PC-3 (cell line): ENCODE results near the gene SEMA4C. TPM values are rescaled to one million over a fixed set of nuclear protein-coding genes. Genes with fewer than 3 reads are reported as not detected.

Source experiments
- ATAC-seq: fragments of 200-7000 bp; cut with Tn5 transposase; 2 replicates; pipeline ENCODE4 v1.9.1; 2020; ENCODE audit warnings: mild to moderate bottlenecking, moderate library complexity
- BruUV-seq: library from RNA; stranded (reverse); fragments of 400-500 nt; replicated peaks from 2 replicates; lab custom pipeline; 2021; lab: Mats Ljungman, UMichigan
- CTCF ChIA-PET: fragments of 300-600 bp; sonication (Branson Sonifier 250); formaldehyde crosslinking; loops from one replicate; lab custom pipeline; 2022; ENCODE audit warnings: antibody characterized with exemption; lab: Charles Lee
- POLR2A ChIA-PET: fragments of 300-600 bp; sonication (Branson Sonifier 250); formaldehyde crosslinking; loops from one replicate; lab custom pipeline; 2022; ENCODE audit warnings: antibody characterized with exemption; ENCODE audit not compliant: unreplicated experiment; lab: Charles Lee
- DNase-seq: peaks from one replicate; pipeline ENCODE4 v3.0.0-alpha.2; 2015
- H2AFZ ChIP-seq: fragments of 300-600 bp; sonication (generic); 2 replicates; pipeline ENCODE4 v1.6.0; 2016; ENCODE audit warnings: antibody characterized with exemption, low read length
- H3F3A ChIP-seq: fragments of 300-600 bp; sonication (generic); one replicate; pipeline ENCODE4 v1.6.0; 2017; ENCODE audit warnings: antibody characterized with exemption, low read length, control low read depth, mild to moderate bottlenecking; ENCODE audit not compliant: unreplicated experiment
- H3K27ac ChIP-seq: fragments of 300-600 bp; sonication (generic); 2 replicates; pipeline ENCODE4 v1.5.1; 2016; ENCODE audit warnings: mild to moderate bottlenecking, low read length
- H3K27me3 ChIP-seq: fragments of 300-600 bp; sonication (generic); 2 replicates; pipeline ENCODE4 v1.6.1; 2016; ENCODE audit warnings: low read length, mixed read lengths
- H3K36me3 ChIP-seq: fragments of 300-600 bp; sonication (generic); 2 replicates; pipeline ENCODE4 v1.6.1; 2016; ENCODE audit warnings: low read depth, mixed run types, low read length, mixed read lengths
- H3K4me1 ChIP-seq: fragments of 300-600 bp; sonication (generic); 2 replicates; pipeline ENCODE4 v1.5.1; 2016; ENCODE audit warnings: low read length; ENCODE audit not compliant: insufficient read depth
- H3K4me2 ChIP-seq: fragments of 300-600 bp; sonication (generic); 2 replicates; pipeline ENCODE4 v1.6.0; 2016; ENCODE audit warnings: low read length
- H3K4me3 ChIP-seq: fragments of 300-600 bp; sonication (generic); 2 replicates; pipeline ENCODE4 v1.5.1; 2016; ENCODE audit warnings: mild to moderate bottlenecking, low read length, mixed read lengths
- H3K79me2 ChIP-seq: fragments of 300-600 bp; sonication (generic); 2 replicates; pipeline ENCODE4 v1.6.1; 2017; ENCODE audit warnings: low read length, mixed read lengths
- H3K9ac ChIP-seq: fragments of 300-600 bp; sonication (generic); 2 replicates; pipeline ENCODE4 v1.6.0; 2016; ENCODE audit warnings: mild to moderate bottlenecking, low read length
- H3K9me2 ChIP-seq: fragments of 300-600 bp; sonication (generic); replicated peaks from 2 replicates; pipeline ENCODE4 v1.6.1; 2016; ENCODE audit warnings: mixed run types, low read length, mixed read lengths
- H3K9me3 ChIP-seq: fragments of 300-600 bp; sonication (generic); 2 replicates; pipeline ENCODE4 v1.6.1; 2016; ENCODE audit warnings: low read length, mixed read lengths
- H4K20me1 ChIP-seq: fragments of 300-600 bp; sonication (generic); 2 replicates; pipeline ENCODE4 v1.6.1; 2016; ENCODE audit warnings: low read length, mixed read lengths
- CTCF ChIP-seq: fragments of 300-600 bp; sonication (generic); conservative IDR thresholded peaks from 2 replicates; pipeline ENCODE4 v1.5.1; 2017; ENCODE audit warnings: antibody characterized with exemption, low read depth, mild to moderate bottlenecking, low read length
- EZH2 ChIP-seq: fragments of 300-600 bp; sonication (generic); IDR thresholded peaks from one replicate; pipeline ENCODE4 v1.6.1; 2017; ENCODE audit warnings: antibody characterized with exemption, mild to moderate bottlenecking, low read length; ENCODE audit not compliant: unreplicated experiment
- intact Hi-C: fragments of 100-400 bp; cut with micrococcal nuclease; formaldehyde crosslinking; loops from 2 replicates; pipeline ENCODE4 v1.9.0; 2023
- total RNA-seq: library from RNA; depleted of rRNA; stranded (reverse); fragments of >200 nt; gene quantifications from 2 replicates; pipeline ENCODE4 v1.2.3, GENCODE V29; 2014

The SEMA4C gene
- total RNA-seq, 1 experiment from 2014 or later: 20.6 TPM

GRCh38 chr2:96868555-96869280 is 1.2 kb downstream of the SEMA4C start:
- intact Hi-C loops: loop anchor here (5.0 kb wide), 1 partner anchor 244 kb away; the partner anchor contains the start of gene ANKRD36
- Histone ChIP-seq H3K27me3 (no peaks in the 10 kb centered on the region), H3K9ac (peak overlapping the region; percentile 91), H3K4me1 (peaks cover 30% of the 10 kb centered on the region), H3K4me2 (peak overlapping the region; percentile 98), H3K36me3 (peaks cover 20% of the 10 kb centered on the region; the same call in 1 of the 2 replicates), H3K9me2 (no peaks in the 10 kb centered on the region), H3F3A (no peaks in the 10 kb centered on the region), H4K20me1 (no peaks in the 10 kb centered on the region), H3K79me2 (peaks cover 35% of the 10 kb centered on the region), H2AFZ (peak overlapping the region; percentile 98), H3K27ac (peak overlapping the region; percentile 38), H3K4me3 (peak overlapping the region; percentile 97), H3K9me3 (no peaks in the 10 kb centered on the region)
- TF ChIP-seq EZH2 (no peak), CTCF (peak; percentile 74)
- no TSS peak for BruUV-seq
- CTCF ChIA-PET: interaction anchor here (0.6 to 1.7 kb wide), 6 partner anchors 11 to 1524 kb away, joined by 3 to 18 read pairs (median 4); partner anchors contain the start of gene ANKRD39
- POLR2A ChIA-PET: no interaction called here
- ATAC-seq (peak; percentile 78), DNase-seq (peak; percentile 84)

DNA sequence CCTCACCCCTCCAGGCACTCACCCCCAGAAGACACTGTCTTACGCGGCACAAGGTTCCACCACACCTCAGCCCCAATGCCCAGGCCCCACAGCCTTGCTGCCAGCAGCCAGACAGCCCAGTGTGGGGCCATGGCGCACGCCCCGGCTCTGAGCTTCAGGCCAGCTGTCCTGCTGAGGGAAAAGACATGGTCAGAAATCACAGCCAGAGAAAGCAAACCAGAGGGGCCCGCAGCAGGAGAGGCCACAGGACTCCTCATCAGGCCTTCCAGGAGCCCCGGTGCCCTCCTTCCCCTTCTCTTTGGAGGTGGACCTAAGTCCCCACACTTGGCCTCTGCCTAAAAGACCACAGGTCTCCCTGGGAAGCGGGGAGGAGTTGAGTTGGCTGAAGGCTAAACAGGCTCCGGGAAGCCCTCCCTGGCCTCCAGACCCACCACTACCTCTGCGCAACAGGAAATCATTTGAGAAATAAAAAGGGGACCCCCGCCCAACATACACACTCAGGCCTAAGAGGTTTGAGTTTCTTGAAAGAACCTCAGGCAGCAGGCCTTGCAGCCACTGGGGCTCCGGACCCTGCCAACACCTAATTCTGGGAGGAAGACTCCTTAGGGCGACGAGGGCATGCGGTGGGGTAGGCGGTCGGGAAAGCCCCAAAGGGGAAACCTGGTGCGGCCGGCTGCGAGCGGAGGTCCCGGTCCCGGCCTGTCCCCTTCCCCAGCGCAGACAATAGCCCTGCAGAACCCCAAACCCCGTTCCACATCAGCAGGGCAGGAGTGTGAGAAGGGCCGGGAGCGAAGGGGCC is 1.9 kb downstream of the SEMA4C start:
- intact Hi-C loops: loop anchor here (5.0 kb wide), 1 partner anchor 244 kb away; the partner anchor contains the start of gene ANKRD36
- H4K20me1 ChIP-seq: no peaks in the 10 kb centered on the region
- ATAC-seq (no peak), DNase-seq (no peak)
- H2AFZ ChIP-seq: peak overlapping the region; percentile 98
- H3K9ac ChIP-seq: peak overlapping the region; percentile 91
- POLR2A ChIA-PET: no interaction called here
- peaks cover 25% of the 10 kb centered on the region; the same call in 1 of the 2 replicates for H3K36me3 ChIP-seq
- TF ChIP-seq CTCF: no peak
- TF ChIP-seq EZH2: no peak
- H3K4me2 ChIP-seq: peak overlapping the region; percentile 98
- H3K4me3 ChIP-seq: peak overlapping the region; percentile 97
- no peaks in the 10 kb centered on the region for H3F3A ChIP-seq
- H3K9me3 ChIP-seq: no peaks in the 10 kb centered on the region
- peaks cover 35% of the 10 kb centered on the region for H3K79me2 ChIP-seq
- H3K27me3 ChIP-seq: no peaks in the 10 kb centered on the region
- peak overlapping the region; percentile 38; the same call in 1 of the 2 replicates for H3K27ac ChIP-seq
- peaks cover 23% of the 10 kb centered on the region for H3K4me1 ChIP-seq
- no peaks in the 10 kb centered on the region for H3K9me2 ChIP-seq
- TSS peak; percentile 52 for BruUV-seq
- CTCF ChIA-PET: interaction anchor here (0.6 to 1.7 kb wide), 6 partner anchors 10 to 1523 kb away, joined by 3 to 18 read pairs (median 4); partner anchors contain the start of gene ANKRD39
